HG02852 (cell line): ENCODE data around the gene KLK2.

ENCODE experiments used
- ATAC-seq: cut with Tn5 transposase; IDR thresholded peaks from one replicate; pipeline ENCODE4 v1.9.1; 2021; ENCODE audit warnings: mild to moderate bottlenecking, moderate library complexity; ENCODE audit not compliant: unreplicated experiment

The KLK2 gene

GRCh38 chr19:50873056-50873455, at the start of gene KLK2:
TSS of gene KLK2 (plus strand) at chr19:50873439. CDS start at chr19:50873474, 35 bp downstream.
- ATAC-seq, result no peak

GRCh38 chr19:50826492-50827240, 46.6 kb upstream of the KLK2 start:
- ATAC-seq, result no peak

- ATAC-seq, result no peak
Observed at GRCh38 chr19:50827476-50827875, 45.8 kb upstream of the KLK2 start.

- ATAC-seq, result no peak
Observed at GRCh38 chr19:50829801-50830200, 43.4 kb upstream of the KLK2 start.

GRCh38 chr19:50830266-50831025, 42.8 kb upstream of the KLK2 start:
- no peak for ATAC-seq

GRCh38 chr19:50831026-50831396, 42.2 kb upstream of the KLK2 start:
- ATAC-seq, result no peak

GRCh38 chr19:50832666-50833065, 40.6 kb upstream of the KLK2 start:
- no peak for ATAC-seq

- ATAC-seq, result no peak
Observed at GRCh38 chr19:50833117-50833801, 40.0 kb upstream of the KLK2 start, which contains the start of gene KLK15. TSS of gene KLK15 (minus strand) at chr19:50833574. CDS start at chr19:50831492, 2,082 bp downstream.

GRCh38 chr19:50833802-50834167, 39.5 kb upstream of the KLK2 start:
- no peak for ATAC-seq

- no peak for ATAC-seq
Observed at GRCh38 chr19:50835103-50835784, 38.0 kb upstream of the KLK2 start.

- ATAC-seq, result peak; percentile 72
Observed at GRCh38 chr19:50835785-50836542, 37.3 kb upstream of the KLK2 start.

GRCh38 chr19:50836543-50837195, 36.6 kb upstream of the KLK2 start:
- no peak for ATAC-seq

- no peak for ATAC-seq
Observed at GRCh38 chr19:50837300-50837699, 35.9 kb upstream of the KLK2 start.

- ATAC-seq, result no peak
Observed at GRCh38 chr19:50838239-50838638, 35.0 kb upstream of the KLK2 start.

GRCh38 chr19:50839712-50840655, 33.3 kb upstream of the KLK2 start:
- no peak for ATAC-seq

GRCh38 chr19:50842130-50842529, 31.1 kb upstream of the KLK2 start:
- ATAC-seq, result no peak

- no peak for ATAC-seq
Observed at GRCh38 chr19:50843205-50843604, 30.0 kb upstream of the KLK2 start.

- ATAC-seq, result no peak
Observed at GRCh38 chr19:50843701-50844221, 29.5 kb upstream of the KLK2 start.
